ENCODE measurements around the gene LMAN2L. TPM values are rescaled to one million over a fixed set of nuclear protein-coding genes. Genes with fewer than 3 reads are reported as not detected.
A peak's percentile ranks its signal among the peaks of the same experiment; 100 is the strongest.

LMAN2L gene
- total and polyA plus RNA-seq, 4 donors: 6.4 to 15.1 (median 12.3) TPM

GRCh38 chr2:96770442-96771202 lies 30.8 kb upstream of the LMAN2L start:
- no peak overlapping the region for H3K27ac ChIP-seq (ENCODE audit: low read depth in 1 of 2, low read length in 2 of 2)
- DNase-seq (ENCODE audit: low spot score): no peak
- TF ChIP-seq SP1 (IDR thresholded peaks at IDR 0.05) (no peak), HNF4A (conservative IDR thresholded peaks at IDR 0.05) (no peak), RXRA (IDR thresholded peaks at IDR 0.05) (no peak), YY1 (IDR thresholded peaks at IDR 0.05) (no peak), FOXA1 (IDR thresholded peaks at IDR 0.05) (no peak)
- no peak overlapping the region for H3K4me3 ChIP-seq (ENCODE audit: low read depth in 1 of 3, low read length in 3 of 3)
- H3K9ac ChIP-seq (ENCODE audit: low read depth in 1 of 2, low read length in 2 of 2): no peak overlapping the region
- H3K9me3 ChIP-seq (ENCODE audit: control insufficient read depth in 4 of 4, low read length in 3 of 4): no peaks in the 10 kb centered on the region
- 93% methylated on average over 25 of the region's 25 CpGs for WGBS
- no peaks in the 10 kb centered on the region for H3K27me3 ChIP-seq (ENCODE audit: control insufficient read depth in 4 of 4, insufficient read depth in 4 of 4, low read length in 3 of 4)
- no peaks in the 10 kb centered on the region for H3K36me3 ChIP-seq (ENCODE audit: control insufficient read depth in 4 of 4, insufficient read depth in 3 of 4, low read depth in 1 of 4, low read length in 3 of 4)
- H3K4me1 ChIP-seq (ENCODE audit: control insufficient read depth in 4 of 4, insufficient read depth in 4 of 4, low read length in 3 of 4): peaks cover 0 to 19% (median 9%) of the 10 kb centered on the region in 4 donors

GRCh38 chr2:96769814-96770213 lies 29.9 kb upstream of the LMAN2L start:
- Histone ChIP-seq H3K9ac (ENCODE audit: low read depth in 1 of 2, low read length in 2 of 2) (no peak overlapping the region), H3K4me3 (ENCODE audit: low read depth in 1 of 3, low read length in 3 of 3) (no peak overlapping the region), H3K9me3 (ENCODE audit: control insufficient read depth in 4 of 4, low read length in 3 of 4) (no peaks in the 10 kb centered on the region), H3K27ac (ENCODE audit: low read depth in 1 of 2, low read length in 2 of 2) (no peak overlapping the region), H3K4me1 (ENCODE audit: control insufficient read depth in 4 of 4, insufficient read depth in 4 of 4, low read length in 3 of 4) (peaks cover 0 to 19% (median 9%) of the 10 kb centered on the region in 4 donors), H3K36me3 (ENCODE audit: control insufficient read depth in 4 of 4, insufficient read depth in 3 of 4, low read depth in 1 of 4, low read length in 3 of 4) (no peaks in the 10 kb centered on the region), H3K27me3 (ENCODE audit: control insufficient read depth in 4 of 4, insufficient read depth in 4 of 4, low read length in 3 of 4) (no peaks in the 10 kb centered on the region)
- no peak for DNase-seq (ENCODE audit: low spot score)
- WGBS: 50% methylated on average over 7 of the region's 7 CpGs
- TF ChIP-seq HNF4A (conservative IDR thresholded peaks at IDR 0.05) (peak in 1 of 2 donors; percentile 12), GABPA (IDR thresholded peaks at IDR 0.05 in 1 of 2, conservative IDR thresholded peaks at IDR 0.05 in 1 of 2) (no peak)

GRCh38 chr2:96768083-96768561 lies 28.3 kb upstream of the LMAN2L start:
- Histone ChIP-seq H3K36me3 (ENCODE audit: control insufficient read depth in 4 of 4, insufficient read depth in 3 of 4, low read depth in 1 of 4, low read length in 3 of 4) (no peaks in the 10 kb centered on the region), H3K9me3 (ENCODE audit: control insufficient read depth in 4 of 4, low read length in 3 of 4) (no peaks in the 10 kb centered on the region), H3K27ac (ENCODE audit: low read depth in 1 of 2, low read length in 2 of 2) (no peak overlapping the region), H3K4me1 (ENCODE audit: control insufficient read depth in 4 of 4, insufficient read depth in 4 of 4, low read length in 3 of 4) (peaks cover 5 to 32% (median 19%) of the 10 kb centered on the region in 4 donors), H3K27me3 (ENCODE audit: control insufficient read depth in 4 of 4, insufficient read depth in 4 of 4, low read length in 3 of 4) (no peaks in the 10 kb centered on the region), H3K4me3 (ENCODE audit: low read depth in 1 of 3, low read length in 3 of 3) (no peak overlapping the region), H3K9ac (ENCODE audit: low read depth in 1 of 2, low read length in 2 of 2) (no peak overlapping the region)
- TF ChIP-seq GABPA (IDR thresholded peaks at IDR 0.05 in 1 of 2, conservative IDR thresholded peaks at IDR 0.05 in 1 of 2): no peak
- TF ChIP-seq FOXA2 (IDR thresholded peaks at IDR 0.05): no peak
- TF ChIP-seq HNF4A (conservative IDR thresholded peaks at IDR 0.05): no peak
- TF ChIP-seq YY1 (IDR thresholded peaks at IDR 0.05): no peak
- TF ChIP-seq ATF3 (IDR thresholded peaks at IDR 0.05): no peak
- TF ChIP-seq EGR1 (IDR thresholded peaks at IDR 0.05; ENCODE audit: low read depth in 2 of 2): no peak
- TF ChIP-seq FOXA1 (IDR thresholded peaks at IDR 0.05): no peak
- TF ChIP-seq REST (IDR thresholded peaks at IDR 0.05): no peak
- no peak for TF ChIP-seq CTCF (IDR thresholded peaks at IDR 0.05; ENCODE audit: low read depth, low read length, missing input control)
- TF ChIP-seq MAX (IDR thresholded peaks at IDR 0.05): no peak
- no peak for TF ChIP-seq TAF1 (conservative IDR thresholded peaks at IDR 0.05)
- no peak for TF ChIP-seq HNF4G (IDR thresholded peaks at IDR 0.05)
- WGBS: 84% methylated on average over 8 of the region's 8 CpGs
- no peak for DNase-seq (ENCODE audit: low spot score)
